Stimulated activated naive CD8-positive, alpha-beta T cell treated with anti-CD3 and anti-CD28 coated beads, Interleukin-15, amount 100 ng/mL, for 72 hours (primary cell): ENCODE results near the gene LCN2.
A peak's percentile ranks its signal among the peaks of the same experiment; 100 is the strongest.

Source experiments
- ATAC-seq: fragments of 150-1000 bp; cut with Tn5 transposase; 2 replicates; pipeline ENCODE4 v1.10.0; 2021; ENCODE audit warnings: mild to moderate bottlenecking, moderate library complexity
- DNase-seq, 2 donors: peaks; one replicate each; pipeline ENCODE4 v3.0.0; 2021 to 2022
- H3K27ac Mint-ChIP-seq, 2 donors: one replicate each; pipeline ENCODE4 v1.8.0; 2022; ENCODE audit warnings: mild to moderate bottlenecking in 2 of 2, mixed read lengths in 2 of 2, moderate library complexity in 2 of 2
- H3K27me3 Mint-ChIP-seq: one replicate; pipeline ENCODE4 v1.8.0; 2022; ENCODE audit warnings: mixed read lengths
- H3K4me1 Mint-ChIP-seq: one replicate; pipeline ENCODE4 v1.8.0; 2022; ENCODE audit warnings: mild to moderate bottlenecking, mixed read lengths
- H3K4me3 Mint-ChIP-seq, 2 donors: one replicate each; pipeline ENCODE4 v1.8.0; 2022; ENCODE audit warnings: mild to moderate bottlenecking in 2 of 2, mixed read lengths in 2 of 2, moderate library complexity in 1 of 2
- H3K9me3 Mint-ChIP-seq, 2 donors: one replicate each; pipeline ENCODE4 v1.8.0; 2022; ENCODE audit warnings: mixed read lengths in 2 of 2

LCN2 gene

DNA sequence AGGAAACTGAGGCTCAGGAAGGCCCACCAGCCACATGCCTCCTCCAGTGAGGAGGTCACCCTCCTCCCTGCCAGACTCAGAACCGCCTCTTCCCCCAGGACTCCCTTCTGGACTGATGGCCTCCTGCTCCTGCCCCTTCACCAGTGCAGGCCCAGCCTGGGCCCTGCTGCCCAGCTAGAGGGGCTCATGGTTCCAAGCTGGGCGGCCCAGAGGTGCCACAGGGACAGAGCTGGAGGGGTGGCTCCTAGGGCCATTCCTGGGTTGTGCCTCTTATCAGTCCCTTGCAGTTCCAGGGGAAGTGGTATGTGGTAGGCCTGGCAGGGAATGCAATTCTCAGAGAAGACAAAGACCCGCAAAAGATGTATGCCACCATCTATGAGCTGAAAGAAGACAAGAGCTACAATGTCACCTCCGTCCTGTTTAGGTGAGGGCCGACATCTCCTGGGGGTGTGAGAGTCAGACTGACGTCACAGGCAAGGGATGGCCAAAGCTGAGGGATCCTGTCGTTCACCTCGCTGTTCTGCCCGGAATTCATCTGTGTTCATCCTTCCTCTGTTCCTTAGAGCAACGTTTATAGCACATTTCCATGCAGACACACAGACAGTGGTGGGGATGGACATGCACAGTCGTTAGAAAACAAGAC lies 819 bp downstream of the LCN2 start:
- Mint-ChIP-seq H3K4me3 (no peak overlapping the region), H3K27me3 (no peaks in the 10 kb centered on the region), H3K27ac (no peak overlapping the region), H3K4me1 (peaks cover 6% of the 10 kb centered on the region), H3K9me3 (no peaks in the 10 kb centered on the region)
- DNase-seq (no peak), ATAC-seq (no peak)

DNA sequence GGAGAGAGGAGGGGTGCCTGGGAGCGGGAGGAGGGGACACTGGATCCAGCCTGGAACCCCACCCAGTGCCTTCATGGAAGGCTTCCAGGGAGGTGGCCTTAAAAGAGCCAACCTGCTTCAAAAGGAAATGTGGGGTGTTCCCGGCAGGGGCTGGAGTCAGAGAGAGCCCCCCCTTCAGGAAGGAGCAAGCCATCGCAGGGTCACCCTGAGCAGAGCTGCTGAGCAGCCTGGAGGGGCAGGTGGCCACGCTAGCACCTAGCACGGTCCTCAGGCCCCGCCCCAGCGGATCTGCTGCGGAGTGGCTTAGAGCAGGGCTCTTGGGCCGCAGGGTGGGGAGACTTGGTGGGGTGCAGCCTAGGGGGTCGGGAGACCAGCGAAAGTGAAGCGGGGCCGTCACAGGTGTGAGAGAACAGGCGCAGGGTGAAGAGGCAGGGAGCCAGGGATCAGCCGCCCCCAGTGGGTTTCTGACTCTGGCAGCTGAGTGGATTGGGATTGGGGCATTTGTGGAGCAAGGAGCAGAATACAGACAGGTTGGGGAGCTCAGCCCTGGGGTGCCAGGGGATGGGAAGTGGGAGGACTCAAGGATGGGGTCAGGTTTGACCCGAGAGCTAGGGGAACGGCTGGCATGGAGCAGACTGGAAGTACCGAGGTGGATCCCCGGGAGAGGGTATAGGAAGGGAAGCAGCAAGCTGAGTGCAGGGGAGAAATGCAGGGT lies 1.5 kb downstream of the LCN2 start:
- DNase-seq (peak in 1 of 2 donors; percentile 35), ATAC-seq (peak; percentile 52)
- Mint-ChIP-seq H3K4me3 (no peak overlapping the region), H3K27ac (no peak overlapping the region), H3K27me3 (no peaks in the 10 kb centered on the region), H3K4me1 (peaks cover 6% of the 10 kb centered on the region), H3K9me3 (no peaks in the 10 kb centered on the region)

DNA sequence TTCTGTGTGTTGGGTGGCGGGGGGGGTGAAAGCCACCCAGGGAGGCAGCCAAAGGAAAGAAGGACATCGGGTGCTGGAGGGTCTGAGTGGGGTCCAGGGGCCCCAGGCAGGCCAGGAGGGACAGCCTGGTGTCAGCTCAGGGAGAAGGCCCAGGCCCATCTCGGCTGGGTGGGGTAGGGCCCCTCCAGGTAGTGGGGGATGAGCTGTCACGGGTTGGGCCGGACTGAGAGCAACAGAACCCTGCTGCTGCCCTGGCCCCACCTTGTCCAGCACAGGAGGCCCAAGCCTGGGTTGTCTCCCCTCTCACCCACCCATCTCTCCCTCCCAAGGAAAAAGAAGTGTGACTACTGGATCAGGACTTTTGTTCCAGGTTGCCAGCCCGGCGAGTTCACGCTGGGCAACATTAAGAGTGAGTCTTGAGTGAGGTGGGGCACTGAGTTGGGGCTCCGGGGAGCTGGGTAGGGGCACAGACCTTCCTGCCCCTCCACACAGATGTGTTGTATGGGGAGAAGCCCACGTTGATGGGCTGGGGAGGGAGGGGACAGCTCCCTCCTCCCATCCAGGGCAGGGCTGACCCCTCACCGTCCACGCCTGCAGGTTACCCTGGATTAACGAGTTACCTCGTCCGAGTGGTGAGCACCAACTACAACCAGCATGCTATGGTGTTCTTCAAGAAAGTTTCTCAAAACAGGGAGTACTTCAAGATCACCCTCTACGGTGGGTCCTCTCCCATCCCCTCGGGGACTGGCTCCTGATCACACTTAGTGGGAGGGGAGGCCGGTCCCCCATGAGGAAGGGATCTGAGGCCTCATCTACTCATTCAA lies 2.3 kb downstream of the LCN2 start:
- H3K4me3 Mint-ChIP-seq, result no peak overlapping the region
- H3K4me1 Mint-ChIP-seq, result peaks cover 6% of the 10 kb centered on the region
- H3K9me3 Mint-ChIP-seq, result no peaks in the 10 kb centered on the region
- H3K27ac Mint-ChIP-seq, result no peak overlapping the region
- no peak for ATAC-seq
- H3K27me3 Mint-ChIP-seq, result no peaks in the 10 kb centered on the region
- no peak for DNase-seq

DNA sequence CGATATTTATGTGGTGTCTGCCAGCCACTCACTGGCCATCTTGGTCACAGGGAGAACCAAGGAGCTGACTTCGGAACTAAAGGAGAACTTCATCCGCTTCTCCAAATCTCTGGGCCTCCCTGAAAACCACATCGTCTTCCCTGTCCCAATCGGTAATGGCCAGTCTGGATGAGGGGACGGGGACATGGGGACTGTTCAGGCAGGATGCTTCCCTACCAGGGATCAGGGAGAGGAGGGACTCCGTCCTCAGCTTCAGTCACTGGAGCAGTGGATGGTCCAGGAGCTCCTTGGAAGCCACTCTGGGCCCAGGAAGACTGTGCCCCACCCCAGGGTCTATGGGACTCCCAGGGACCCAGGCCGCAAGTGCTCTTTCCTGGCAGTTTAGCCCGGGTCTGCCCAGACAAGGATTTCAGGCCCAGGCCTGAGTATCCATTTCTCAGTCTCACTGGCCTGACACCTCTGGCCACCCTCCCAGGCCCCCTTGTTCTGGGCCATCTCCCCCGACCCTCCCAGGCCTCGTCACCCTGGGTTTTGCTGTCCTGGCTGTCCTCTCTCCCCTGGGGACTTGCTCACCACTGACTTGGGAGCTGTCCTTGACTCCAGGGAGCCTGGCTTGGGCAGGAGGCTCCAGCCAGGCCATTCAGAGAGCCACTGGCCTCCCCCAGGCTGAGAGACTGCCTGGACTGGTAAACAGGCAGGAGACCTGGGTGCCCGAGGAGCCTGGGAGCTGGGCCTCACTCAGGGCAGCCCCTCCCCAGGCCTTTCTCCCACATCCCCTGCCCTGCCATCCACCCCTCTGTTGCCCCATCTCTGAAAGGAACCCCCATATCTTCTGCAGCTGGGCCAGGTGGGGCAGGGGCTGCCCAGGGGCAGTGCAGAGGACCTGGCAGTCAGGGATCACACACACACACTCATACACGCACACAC lies 3.1 kb downstream of the LCN2 start:
- H3K27me3 Mint-ChIP-seq, result no peaks in the 10 kb centered on the region
- DNase-seq, result no peak
- no peaks in the 10 kb centered on the region for H3K9me3 Mint-ChIP-seq
- no peak overlapping the region for H3K4me3 Mint-ChIP-seq
- no peak for ATAC-seq
- no peak overlapping the region for H3K27ac Mint-ChIP-seq
- peaks cover 6% of the 10 kb centered on the region for H3K4me1 Mint-ChIP-seq

DNA sequence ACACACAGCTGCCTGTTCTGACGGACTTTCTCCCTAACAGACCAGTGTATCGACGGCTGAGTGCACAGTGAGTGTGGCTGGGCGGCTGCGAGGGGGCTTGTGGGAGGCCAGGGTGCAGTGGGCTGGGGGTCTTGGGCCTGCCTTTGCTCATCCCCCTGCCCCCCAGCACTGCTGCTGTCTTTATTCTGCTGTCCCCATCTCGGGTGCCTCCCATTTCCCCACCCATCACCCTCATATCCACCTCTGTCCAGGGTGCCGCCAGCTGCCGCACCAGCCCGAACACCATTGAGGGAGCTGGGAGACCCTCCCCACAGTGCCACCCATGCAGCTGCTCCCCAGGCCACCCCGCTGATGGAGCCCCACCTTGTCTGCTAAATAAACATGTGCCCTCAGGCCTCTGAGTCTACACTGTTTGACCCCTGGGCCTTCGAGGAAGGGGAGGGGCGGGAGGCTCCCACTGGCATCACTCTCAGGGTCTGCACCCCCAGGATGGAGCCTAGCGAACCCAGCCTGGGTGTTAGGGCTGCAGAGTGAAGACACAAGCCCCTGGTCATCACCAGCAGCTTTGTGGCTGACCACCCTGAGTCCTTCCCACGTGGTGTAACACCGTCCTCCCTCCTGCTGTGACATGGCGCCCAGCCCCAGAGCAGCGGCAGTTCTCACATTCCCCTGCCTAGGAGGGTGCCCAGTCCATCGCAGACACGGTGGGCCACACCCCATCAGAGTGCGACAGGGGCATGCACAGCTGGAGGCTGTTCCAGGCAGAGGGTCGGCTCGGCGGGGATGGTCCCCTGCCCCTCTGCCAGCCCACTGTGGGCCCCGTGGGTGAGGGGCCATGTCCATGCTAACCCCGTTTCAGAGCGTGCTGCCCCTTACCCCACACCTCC lies 4.0 kb downstream of the LCN2 start:
- DNase-seq, result no peak
- peaks cover 6% of the 10 kb centered on the region for H3K4me1 Mint-ChIP-seq
- no peaks in the 10 kb centered on the region for H3K27me3 Mint-ChIP-seq
- no peak overlapping the region for H3K4me3 Mint-ChIP-seq
- H3K27ac Mint-ChIP-seq, result peak overlapping the region in 1 of 2 donors; percentile 25
- no peaks in the 10 kb centered on the region for H3K9me3 Mint-ChIP-seq
- ATAC-seq, result peak; percentile 22

DNA sequence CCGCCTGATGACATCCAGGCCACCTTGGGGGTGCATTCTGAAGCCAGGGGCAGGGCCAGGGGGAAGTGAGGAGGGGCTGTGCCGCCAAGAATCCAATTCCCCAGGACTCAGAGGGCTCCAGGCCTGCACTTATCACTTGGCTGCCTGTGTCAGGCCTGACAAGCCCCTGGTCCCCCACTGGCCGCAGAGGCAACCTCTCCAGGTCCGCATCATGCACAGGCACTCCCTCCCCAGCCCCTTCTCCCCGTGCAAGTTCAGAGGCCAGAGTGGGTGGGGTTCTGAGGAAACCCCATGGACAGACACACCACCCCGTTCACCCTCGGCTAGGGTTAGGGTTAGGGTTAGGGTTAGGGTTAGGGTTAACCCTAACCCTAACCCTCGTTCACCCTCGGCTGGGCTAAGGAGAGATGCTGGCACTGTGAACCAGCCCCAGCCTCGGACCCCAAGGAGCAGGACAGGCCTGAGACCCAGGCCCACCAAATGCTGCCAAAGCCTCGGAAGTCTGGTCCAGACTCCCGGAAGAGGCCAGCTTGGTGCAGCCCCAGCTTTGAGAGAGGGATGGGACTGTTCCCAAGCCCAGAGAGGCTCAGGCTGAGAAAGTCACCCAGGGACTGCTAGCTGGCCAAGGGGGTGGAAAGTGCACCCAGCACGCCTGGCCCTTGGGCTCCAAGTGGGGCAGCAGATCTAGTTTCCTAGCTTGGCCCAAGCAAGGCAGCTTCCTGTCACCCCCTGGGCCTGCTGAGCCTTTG lies 4.9 kb downstream of the LCN2 start:
- no peak overlapping the region for H3K4me3 Mint-ChIP-seq

DNA sequence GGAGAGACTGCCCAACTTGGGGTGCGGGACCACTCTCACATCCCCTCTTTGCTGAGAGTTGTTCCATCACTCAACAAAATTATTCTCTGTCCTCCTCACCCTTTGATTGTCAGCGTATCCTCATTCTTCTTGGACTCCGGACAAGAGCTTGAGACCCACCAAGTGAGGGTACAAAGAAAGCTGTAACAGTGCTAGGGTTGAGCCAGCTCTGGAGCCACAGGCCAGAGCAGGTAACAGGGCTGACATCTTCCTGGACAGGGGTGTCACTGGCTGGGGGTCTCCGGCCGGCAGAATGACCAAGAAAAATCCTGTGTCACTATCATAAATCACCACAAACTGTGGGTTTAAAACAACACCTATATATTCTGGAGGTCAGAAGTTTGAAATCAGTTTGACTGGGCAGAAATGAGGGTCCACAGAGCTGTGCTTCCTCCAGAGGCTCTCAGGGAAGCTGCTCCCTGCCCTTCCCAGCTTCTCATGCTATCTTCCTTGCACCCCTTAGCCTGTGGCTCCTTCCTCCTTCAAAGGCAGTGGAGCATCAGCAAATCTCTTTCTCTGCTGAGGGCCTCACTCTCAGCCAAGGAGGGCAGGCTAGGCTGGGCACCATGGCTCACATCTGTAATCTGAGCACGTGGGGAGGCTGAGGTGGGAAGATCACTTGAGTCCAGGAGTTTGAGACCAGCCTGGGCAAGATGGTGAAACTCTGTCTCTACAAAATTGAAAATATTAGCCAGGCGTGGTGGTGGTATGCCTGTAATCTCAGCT lies 6.7 kb downstream of the LCN2 start:
- DNase-seq (no peak), ATAC-seq (no peak)
- Mint-ChIP-seq H3K9me3 (no peaks in the 10 kb centered on the region), H3K27ac (peak overlapping the region in 1 of 2 donors; percentile 21), H3K4me3 (no peak overlapping the region), H3K27me3 (no peaks in the 10 kb centered on the region), H3K4me1 (peaks cover 12% of the 10 kb centered on the region)

More for the DNA sequence above, 4.9 kb downstream of the LCN2 start:
- DNase-seq (no peak), ATAC-seq (no peak)
- H3K4me1 Mint-ChIP-seq, result peaks cover 7% of the 10 kb centered on the region
- no peaks in the 10 kb centered on the region for H3K27me3 Mint-ChIP-seq
- H3K27ac Mint-ChIP-seq, result no peak overlapping the region
- H3K9me3 Mint-ChIP-seq, result no peaks in the 10 kb centered on the region

DNA sequence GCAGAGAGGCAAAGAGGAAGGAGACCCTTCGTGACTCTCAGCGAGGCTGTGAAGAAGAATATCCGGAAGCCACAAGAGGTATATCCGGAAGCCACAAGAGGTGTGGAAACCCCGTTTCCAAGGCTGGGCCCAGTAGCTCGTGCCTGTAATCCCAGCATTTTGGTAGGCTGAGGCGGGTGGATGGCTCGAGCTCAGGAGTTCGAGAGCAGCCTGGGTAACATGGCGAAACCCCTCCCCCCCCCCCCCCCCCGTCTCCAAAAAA lies 10.2 kb downstream of the LCN2 start:
- Mint-ChIP-seq H3K27me3 (no peaks in the 10 kb centered on the region), H3K4me1 (peaks cover 32% of the 10 kb centered on the region), H3K9me3 (no peaks in the 10 kb centered on the region), H3K4me3 (peak overlapping the region; percentile 85), H3K27ac (peak overlapping the region; percentile 82 to 89)
- ATAC-seq (peak; percentile 56), DNase-seq (peak; percentile 49 to 67)

DNA sequence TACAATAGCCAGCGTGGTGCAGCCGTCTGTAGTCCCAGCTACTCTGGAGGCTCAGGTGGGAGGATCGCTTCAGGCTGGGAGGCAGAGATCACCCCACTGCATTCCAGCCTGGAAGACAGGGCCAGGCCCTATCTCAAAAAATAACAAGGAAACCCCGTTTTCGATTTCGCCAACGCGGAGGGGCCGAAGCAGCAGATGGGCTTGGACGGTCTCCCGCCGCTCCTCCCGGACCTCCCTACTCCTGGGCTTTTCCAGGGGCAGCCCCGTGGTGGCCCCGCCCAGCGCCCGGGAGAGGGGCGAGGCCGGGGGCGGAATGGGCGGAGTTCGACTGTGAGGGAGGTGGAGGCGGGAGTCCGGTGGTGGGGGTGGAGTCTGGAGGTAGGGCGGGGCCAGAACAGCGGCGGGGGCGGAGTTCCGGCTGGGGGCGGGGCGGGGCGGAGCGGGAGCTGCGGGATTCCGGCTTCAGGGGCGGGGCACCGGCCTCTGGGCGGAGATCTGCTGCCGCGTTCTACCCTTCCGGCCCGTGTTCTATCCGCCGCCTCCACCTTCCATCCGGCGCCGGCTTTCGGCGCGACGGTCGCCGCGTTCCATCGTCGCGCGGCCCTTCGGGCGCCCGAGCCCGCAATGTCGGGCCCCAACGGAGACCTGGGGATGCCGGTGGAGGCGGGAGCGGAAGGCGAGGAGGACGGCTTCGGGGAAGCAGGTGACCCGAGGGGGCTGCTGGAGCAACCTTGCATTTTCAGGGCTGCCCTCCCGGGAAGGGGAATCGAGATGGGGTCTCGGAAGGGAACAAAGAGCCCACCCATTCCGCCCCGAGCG lies 10.7 kb downstream of the LCN2 start, which contains the start of gene BBLN:
Gene BBLN, plus strand, starts transcription at position 482 of the 819 bp plus-strand sequence. Its CDS starts 143 bp downstream, at position 625.
- no peaks in the 10 kb centered on the region for H3K9me3 Mint-ChIP-seq
- no peaks in the 10 kb centered on the region for H3K27me3 Mint-ChIP-seq
- DNase-seq, result peak; percentile 90 to 92
- peak; percentile 91 for ATAC-seq
- H3K4me3 Mint-ChIP-seq, result peak within 1 kb of the TSS; percentile 85
- peaks cover 32% of the 10 kb centered on the region for H3K4me1 Mint-ChIP-seq
- peak within 1 kb of the TSS; percentile 90 to 96 for H3K27ac Mint-ChIP-seq

DNA sequence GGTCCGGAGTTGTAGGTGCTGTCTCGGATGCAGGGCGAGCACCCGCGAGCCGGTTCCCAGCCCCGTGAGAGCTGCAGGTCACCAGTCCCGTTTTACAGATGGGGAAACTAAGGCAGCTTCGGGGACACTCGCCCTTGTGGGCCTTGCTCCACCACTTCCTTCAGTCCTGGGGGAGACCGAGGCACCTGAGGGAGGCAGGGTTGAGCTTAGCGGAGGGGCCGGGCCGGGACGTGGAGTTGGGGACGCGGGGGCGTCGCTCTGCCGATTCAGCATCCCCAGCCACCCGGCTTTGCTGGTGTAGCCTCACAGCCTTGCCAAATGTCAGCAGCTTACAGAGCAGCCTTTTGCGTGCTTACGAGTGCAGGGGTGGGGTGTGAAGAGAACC lies 11.3 kb downstream of the LCN2 start:
- H3K27me3 Mint-ChIP-seq, result no peaks in the 10 kb centered on the region
- peak; percentile 55 to 62 for DNase-seq
- peak; percentile 66 for ATAC-seq
- peaks cover 32% of the 10 kb centered on the region for H3K4me1 Mint-ChIP-seq
- H3K4me3 Mint-ChIP-seq, result peak overlapping the region; percentile 85
- peak overlapping the region; percentile 90 to 96 for H3K27ac Mint-ChIP-seq
- H3K9me3 Mint-ChIP-seq, result no peaks in the 10 kb centered on the region

DNA sequence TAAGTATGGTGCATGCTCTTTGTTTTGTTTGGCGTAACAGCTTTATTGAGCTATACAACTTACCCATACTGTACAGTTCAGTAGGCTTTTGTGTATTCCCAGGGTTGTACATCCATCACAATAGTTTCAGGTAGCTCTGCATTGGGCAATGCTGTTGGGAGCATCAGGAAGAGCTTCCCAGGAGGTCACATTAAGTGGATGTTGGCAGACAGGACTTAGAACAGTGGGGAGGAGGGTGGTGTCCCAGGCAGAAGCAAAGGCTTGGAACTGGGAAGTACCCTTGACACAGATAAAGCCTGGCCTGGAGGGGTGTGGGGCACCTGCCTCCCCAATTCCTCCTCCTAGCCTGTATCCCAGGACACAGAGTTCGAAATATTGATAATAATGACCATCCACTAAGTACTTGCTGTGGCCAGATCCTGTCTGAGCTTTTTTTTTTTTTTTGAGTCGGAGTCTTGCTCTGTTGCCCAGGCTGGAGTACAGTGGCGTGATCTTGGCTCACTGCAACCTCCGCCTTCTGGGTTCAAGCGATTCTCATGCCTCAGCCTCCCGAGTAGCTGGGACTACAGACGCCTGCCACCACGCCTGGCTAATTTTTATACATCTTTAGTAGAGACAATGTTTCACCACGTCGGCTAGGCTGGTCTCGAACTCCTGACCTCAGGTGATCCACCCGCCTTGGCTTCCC lies 12.1 kb downstream of the LCN2 start:
- Mint-ChIP-seq H3K9me3 (no peaks in the 10 kb centered on the region), H3K4me3 (peak overlapping the region; percentile 85)

More for the DNA sequence above, 12.1 kb downstream of the LCN2 start:
- H3K4me1 Mint-ChIP-seq, result peaks cover 32% of the 10 kb centered on the region
- H3K27me3 Mint-ChIP-seq, result no peaks in the 10 kb centered on the region
- ATAC-seq (no peak), DNase-seq (no peak)
- peak overlapping the region in 1 of 2 donors; percentile 71 for H3K27ac Mint-ChIP-seq
